Peyer's patch (tissue), 4 donors: ENCODE results near the gene PIAS1.

Experiments
- CTCF ChIP-seq, 6 experiments: fragments of 450-650 bp in 4 of 6; fragments of 200-600 bp in 2 of 6; sonication (generic) in 1 of 6; IDR thresholded peaks; one replicate each; pipeline ENCODE4 v1.5.1; 2017 to 2019; ENCODE audit warnings: antibody characterized with exemption in 6 of 6, mild to moderate bottlenecking in 3 of 6, moderate library complexity in 1 of 6
- POLR2A ChIP-seq, 2 donors: fragments of 450-650 bp; IDR thresholded peaks; one replicate each; pipeline ENCODE4 v1.5.1; 2017; ENCODE audit warnings: antibody characterized with exemption in 2 of 2, mild to moderate bottlenecking in 2 of 2, moderate library complexity in 2 of 2

- TF ChIP-seq CTCF (IDR thresholded peaks at IDR 0.05): no peak
- TF ChIP-seq POLR2A (IDR thresholded peaks at IDR 0.05): no peak
Observed at GRCh38 chr15:68150187-68150586, 96.1 kb downstream of the PIAS1 start.
